22Rv1 (cell line): ENCODE data around the gene SST.
"Not testable (repeated sequence)": the region's sequence is repeated elsewhere in the genome, so short reads cannot be mapped to it uniquely, and the experiment has no call there.

Source experiments
- ZFX ChIP-seq: fragments of 450-650 bp; IDR thresholded peaks from 2 replicates; pipeline ENCODE4 v1.6.1; 2017; ENCODE audit warnings: antibody characterized with exemption, borderline replicate concordance
- TF ChIP-seq, protein P1 (sequence below): fragments of 450-650 bp; IDR thresholded peaks from 2 replicates; pipeline ENCODE4 v1.5.1; 2017; ENCODE audit warnings: mild to moderate bottlenecking

DNA sequence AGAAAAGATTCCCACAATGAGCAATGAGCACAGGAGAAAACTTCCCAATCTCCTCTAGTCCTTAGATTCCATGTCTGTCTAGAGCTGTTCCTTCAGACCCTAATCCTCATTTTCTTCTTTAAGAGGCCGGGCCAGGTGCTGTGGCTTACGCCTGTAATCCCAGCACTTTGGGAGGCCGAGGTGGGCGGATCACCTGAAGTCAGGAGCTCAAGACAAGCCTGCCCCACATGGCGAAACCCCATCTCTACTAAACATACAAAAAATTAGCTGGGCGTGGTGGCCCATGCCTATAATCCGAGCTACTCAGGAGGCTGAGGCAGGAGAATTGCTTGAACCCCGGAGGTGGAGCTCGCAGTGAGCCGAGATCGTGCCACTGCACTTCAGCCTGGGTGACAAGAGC, 11.6 kb upstream of the SST start:
- TF ChIP-seq, protein P1, sequence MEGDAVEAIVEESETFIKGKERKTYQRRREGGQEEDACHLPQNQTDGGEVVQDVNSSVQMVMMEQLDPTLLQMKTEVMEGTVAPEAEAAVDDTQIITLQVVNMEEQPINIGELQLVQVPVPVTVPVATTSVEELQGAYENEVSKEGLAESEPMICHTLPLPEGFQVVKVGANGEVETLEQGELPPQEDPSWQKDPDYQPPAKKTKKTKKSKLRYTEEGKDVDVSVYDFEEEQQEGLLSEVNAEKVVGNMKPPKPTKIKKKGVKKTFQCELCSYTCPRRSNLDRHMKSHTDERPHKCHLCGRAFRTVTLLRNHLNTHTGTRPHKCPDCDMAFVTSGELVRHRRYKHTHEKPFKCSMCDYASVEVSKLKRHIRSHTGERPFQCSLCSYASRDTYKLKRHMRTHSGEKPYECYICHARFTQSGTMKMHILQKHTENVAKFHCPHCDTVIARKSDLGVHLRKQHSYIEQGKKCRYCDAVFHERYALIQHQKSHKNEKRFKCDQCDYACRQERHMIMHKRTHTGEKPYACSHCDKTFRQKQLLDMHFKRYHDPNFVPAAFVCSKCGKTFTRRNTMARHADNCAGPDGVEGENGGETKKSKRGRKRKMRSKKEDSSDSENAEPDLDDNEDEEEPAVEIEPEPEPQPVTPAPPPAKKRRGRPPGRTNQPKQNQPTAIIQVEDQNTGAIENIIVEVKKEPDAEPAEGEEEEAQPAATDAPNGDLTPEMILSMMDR, result not testable (repeated sequence)
- not testable (repeated sequence) for TF ChIP-seq ZFX
